HG03103 (cell line): ENCODE results near the gene PARD3.

ENCODE experiments used
- ATAC-seq: cut with Tn5 transposase; IDR thresholded peaks from one replicate; pipeline ENCODE4 v1.9.1; 2021; ENCODE audit warnings: low read depth; ENCODE audit not compliant: unreplicated experiment

Gene PARD3

GRCh38 chr10:34555653-34556052 lies 259.4 kb downstream of the PARD3 start:
- ATAC-seq = no peak

- ATAC-seq = no peak
Observed at GRCh38 chr10:34553747-34554146, 261.3 kb downstream of the PARD3 start.

GRCh38 chr10:34551295-34551694 lies 263.8 kb downstream of the PARD3 start:
- ATAC-seq = no peak

- no peak for ATAC-seq
Observed at GRCh38 chr10:34549953-34550352, 265.1 kb downstream of the PARD3 start.

- no peak for ATAC-seq
Observed at GRCh38 chr10:34549001-34549400, 266.1 kb downstream of the PARD3 start.

- no peak for ATAC-seq
Observed at GRCh38 chr10:34548466-34548865, 266.6 kb downstream of the PARD3 start.

- no peak for ATAC-seq
Observed at GRCh38 chr10:34547695-34548094, 267.4 kb downstream of the PARD3 start.

GRCh38 chr10:34547291-34547690 lies 267.8 kb downstream of the PARD3 start:
- ATAC-seq = no peak

- ATAC-seq = no peak
Observed at GRCh38 chr10:34544400-34544799, 270.7 kb downstream of the PARD3 start.

GRCh38 chr10:34543716-34544115 lies 271.4 kb downstream of the PARD3 start:
- no peak for ATAC-seq

GRCh38 chr10:34540492-34540891 lies 274.6 kb downstream of the PARD3 start:
- ATAC-seq = no peak

- no peak for ATAC-seq
Observed at GRCh38 chr10:34539533-34540315, 275.4 kb downstream of the PARD3 start.

GRCh38 chr10:34538281-34538829 lies 276.7 kb downstream of the PARD3 start:
- ATAC-seq = peak; percentile 43

- ATAC-seq = peak; percentile 68
Observed at GRCh38 chr10:34537629-34538231, 277.4 kb downstream of the PARD3 start.

GRCh38 chr10:34535872-34536271 lies 279.2 kb downstream of the PARD3 start:
- no peak for ATAC-seq

GRCh38 chr10:34530778-34531177 lies 284.3 kb downstream of the PARD3 start:
- ATAC-seq = no peak

GRCh38 chr10:34528320-34528719 lies 286.8 kb downstream of the PARD3 start:
- ATAC-seq = no peak

GRCh38 chr10:34526758-34527730 lies 288.1 kb downstream of the PARD3 start:
- no peak for ATAC-seq

GRCh38 chr10:34526186-34526585 lies 288.9 kb downstream of the PARD3 start:
- ATAC-seq = no peak

- ATAC-seq = no peak
Observed at GRCh38 chr10:34524369-34525091, 290.6 kb downstream of the PARD3 start.
